Neural cell (in vitro differentiated cells): ENCODE data around the gene TTC9. TPM values are rescaled to one million over a fixed set of nuclear protein-coding genes. Genes with fewer than 3 reads are reported as not detected.

Experiments
- H2AFZ ChIP-seq: fragments of 200-600, 300-800 bp; sonication (generic), shearing (Covaris generic); 2 replicates; pipeline ENCODE4 v1.6.0; 2014; ENCODE audit warnings: low read depth, mild to moderate bottlenecking, antibody characterized with exemption, low read length, moderate library complexity
- H3F3A ChIP-seq: fragments of 200-600 bp; shearing (Covaris generic); 2 replicates; pipeline ENCODE4 v1.6.1; 2016; ENCODE audit warnings: mild to moderate bottlenecking, moderate library complexity, mixed read lengths, antibody characterized with exemption, low read length; ENCODE audit not compliant: insufficient read depth, poor library complexity, severe bottlenecking
- H3K27ac ChIP-seq: fragments of 200-600, 300-800 bp; sonication (generic), shearing (Covaris generic); 2 replicates; pipeline ENCODE4 v1.5.1; 2014; ENCODE audit warnings: mild to moderate bottlenecking, low read length, moderate library complexity
- H3K27me3 ChIP-seq: fragments of 300-800, 200-600 bp; sonication (generic), shearing (Covaris generic); 2 replicates; pipeline ENCODE4 v1.6.0; 2014; ENCODE audit warnings: mild to moderate bottlenecking, low read depth, low read length, moderate library complexity; ENCODE audit not compliant: insufficient read depth
- H3K36me3 ChIP-seq: fragments of 300-800, 200-600 bp; sonication (generic), shearing (Covaris generic); 2 replicates; pipeline ENCODE4 v1.5.1; 2014; ENCODE audit warnings: mild to moderate bottlenecking, antibody characterized with exemption, low read length, moderate library complexity; ENCODE audit not compliant: insufficient read depth
- H3K4me2 ChIP-seq: fragments of 300-800, 200-600 bp; sonication (generic), shearing (Covaris generic); 2 replicates; pipeline ENCODE4 v1.6.0; 2014; ENCODE audit warnings: mild to moderate bottlenecking, low read length
- H3K4me3 ChIP-seq: fragments of 300-800, 200-600 bp; sonication (generic), shearing (Covaris generic); 2 replicates; pipeline ENCODE4 v1.5.1; 2014; ENCODE audit warnings: mild to moderate bottlenecking, low read length, moderate library complexity
- H3K79me2 ChIP-seq: fragments of 200-600 bp; shearing (Covaris generic); replicated peaks from 2 replicates; pipeline ENCODE4 v1.6.0; 2014; ENCODE audit warnings: mild to moderate bottlenecking, low read length, moderate library complexity; ENCODE audit not compliant: insufficient read depth
- H3K9ac ChIP-seq: fragments of 300-800, 200-600 bp; sonication (generic), shearing (Covaris generic); 2 replicates; pipeline ENCODE4 v1.6.1; 2016; ENCODE audit warnings: mild to moderate bottlenecking, low read length, mixed read lengths
- H3K9me2 ChIP-seq: fragments of 200-600 bp; shearing (Covaris generic); 2 replicates; pipeline ENCODE4 v1.6.1; 2016; ENCODE audit warnings: mild to moderate bottlenecking, low read length, mixed read lengths; ENCODE audit not compliant: insufficient read depth
- H3K9me3 ChIP-seq: fragments of 200-600, 300-800 bp; sonication (generic), shearing (Covaris generic); 2 replicates; pipeline ENCODE4 v1.6.1; 2016; ENCODE audit warnings: mild to moderate bottlenecking, mixed run types, low read length, moderate library complexity, mixed read lengths
- H4K20me1 ChIP-seq: fragments of 200-600 bp; shearing (Covaris generic); 2 replicates; pipeline ENCODE4 v1.6.1; 2016; ENCODE audit warnings: mild to moderate bottlenecking, mixed run types; ENCODE audit not compliant: insufficient read depth
- CTCF ChIP-seq: fragments of 450-650 bp; IDR thresholded peaks from 2 replicates; pipeline ENCODE4 v1.5.1; 2014; ENCODE audit warnings: antibody characterized with exemption, mild to moderate bottlenecking, moderate library complexity; ENCODE audit not compliant: poor library complexity, severe bottlenecking
- EP300 ChIP-seq: fragments of 450-650 bp; conservative IDR thresholded peaks from 2 replicates; pipeline ENCODE4 v1.6.1; 2014; ENCODE audit warnings: antibody characterized with exemption, mild to moderate bottlenecking, moderate library complexity; ENCODE audit not compliant: poor library complexity, severe bottlenecking
- EZH2 ChIP-seq: fragments of 200-600, 300-800 bp; shearing (Covaris generic), sonication (generic); IDR thresholded peaks from 2 replicates; pipeline ENCODE4 v1.6.1; 2014; ENCODE audit warnings: antibody characterized with exemption, low read length, borderline replicate concordance, mild to moderate bottlenecking; ENCODE audit not compliant: insufficient read depth, poor library complexity, severe bottlenecking
- MXI1 ChIP-seq: fragments of 450-650 bp; conservative IDR thresholded peaks from 2 replicates; pipeline ENCODE4 v1.6.1; 2014; ENCODE audit warnings: antibody characterized with exemption, mild to moderate bottlenecking; ENCODE audit not compliant: poor library complexity, severe bottlenecking
- POLR2AphosphoS5 ChIP-seq: IDR thresholded peaks from 2 replicates; pipeline ENCODE4 v1.6.1; 2012
- RAD21 ChIP-seq: fragments of 450-650 bp; conservative IDR thresholded peaks from 2 replicates; pipeline ENCODE4 v1.6.1; 2014; ENCODE audit warnings: antibody characterized with exemption, mild to moderate bottlenecking, moderate library complexity
- REST ChIP-seq: IDR thresholded peaks from 2 replicates; pipeline ENCODE4 v1.6.1; 2012; ENCODE audit warnings: borderline replicate concordance
- SMC3 ChIP-seq: fragments of 450-650 bp; conservative IDR thresholded peaks from 2 replicates; pipeline ENCODE4 v1.6.1; 2014; ENCODE audit warnings: antibody characterized with exemption, mild to moderate bottlenecking, moderate library complexity; ENCODE audit not compliant: poor library complexity
- TAF1 ChIP-seq: IDR thresholded peaks from 2 replicates; pipeline ENCODE4 v1.6.1; 2012; ENCODE audit warnings: low read depth
- polyA plus RNA-seq: library from polyadenylated mRNA; depleted of rRNA; stranded (reverse); fragments of >200 nt; gene quantifications from 2 replicates; pipeline ENCODE4 v1.2.3, GENCODE V29; 2014

The TTC9 gene
- polyA plus RNA-seq, 1 donor from 2014 or later: 11.1 TPM

DNA sequence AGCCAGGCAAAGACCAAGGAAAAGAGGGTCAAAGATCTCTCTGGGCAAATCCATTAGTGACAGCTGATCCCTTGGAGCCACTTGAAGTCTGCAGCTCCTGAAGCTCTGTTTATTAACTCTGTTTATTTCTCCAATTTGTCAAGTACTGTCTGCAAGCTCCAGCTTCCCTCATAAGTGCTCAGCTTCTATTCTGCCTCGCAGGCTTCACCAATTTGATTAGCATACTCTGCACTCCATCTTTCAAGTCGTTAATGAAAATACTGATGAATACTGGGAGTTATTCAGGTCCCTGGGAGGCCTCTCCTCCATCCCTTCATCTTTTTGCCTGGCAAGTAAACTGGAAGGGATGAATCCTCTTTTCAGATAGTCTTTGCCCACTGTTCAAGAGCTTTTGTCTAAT is 54.3 kb downstream of the TTC9 start:
- TF ChIP-seq TAF1: no peak
- TF ChIP-seq RAD21: no peak
- no peak for TF ChIP-seq CTCF
- no peak for TF ChIP-seq EP300
- no peak for TF ChIP-seq POLR2AphosphoS5
- no peak for TF ChIP-seq SMC3
- no peak for TF ChIP-seq EZH2
- TF ChIP-seq MXI1: no peak
- TF ChIP-seq REST: no peak
- Histone ChIP-seq H3K36me3 (no peaks in the 10 kb centered on the region), H3K9me3 (no peaks in the 10 kb centered on the region), H2AFZ (no peak overlapping the region), H3K27ac (no peak overlapping the region), H3K4me2 (no peak overlapping the region), H3K79me2 (no peaks in the 10 kb centered on the region), H4K20me1 (no peaks in the 10 kb centered on the region), H3K9ac (no peak overlapping the region), H3K9me2 (no peaks in the 10 kb centered on the region), H3K27me3 (no peaks in the 10 kb centered on the region), H3K4me3 (no peak overlapping the region), H3F3A (no peaks in the 10 kb centered on the region)

DNA sequence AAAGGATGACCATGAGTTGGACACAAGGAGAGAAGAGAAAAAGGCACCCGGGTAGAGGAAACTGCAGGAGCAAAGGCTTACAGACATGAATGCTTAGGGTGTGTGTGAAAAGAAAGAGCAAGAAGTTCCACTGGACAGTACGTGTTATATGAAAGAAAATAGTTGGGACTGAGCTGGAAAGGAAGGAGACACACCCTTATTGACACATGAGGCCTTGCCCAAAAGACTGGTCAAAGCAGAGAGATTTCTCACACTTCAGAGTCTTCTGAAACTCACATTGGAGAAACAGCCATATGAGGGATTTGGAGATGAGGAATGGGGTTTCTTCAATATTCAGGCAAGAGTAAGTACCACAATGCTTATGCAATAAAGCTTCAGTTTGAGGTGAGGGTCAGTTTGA is 56.0 kb downstream of the TTC9 start:
- no peaks in the 10 kb centered on the region for H3K9me3 ChIP-seq
- H3K9me2 ChIP-seq: no peaks in the 10 kb centered on the region
- no peak overlapping the region for H3K4me3 ChIP-seq
- no peak overlapping the region for H3K9ac ChIP-seq
- no peak overlapping the region for H3K27ac ChIP-seq
- no peaks in the 10 kb centered on the region for H4K20me1 ChIP-seq
- no peak overlapping the region for H3K4me2 ChIP-seq
- H2AFZ ChIP-seq: no peak overlapping the region
- H3K27me3 ChIP-seq: no peaks in the 10 kb centered on the region
- TF ChIP-seq MXI1 (no peak), RAD21 (no peak), REST (no peak), CTCF (no peak), EP300 (no peak)
- H3K36me3 ChIP-seq: no peaks in the 10 kb centered on the region
- H3F3A ChIP-seq: no peaks in the 10 kb centered on the region
- no peaks in the 10 kb centered on the region for H3K79me2 ChIP-seq
